ENCODE results near the gene CA12. TPM values are rescaled to one million over a fixed set of nuclear protein-coding genes. Genes with fewer than 3 reads are reported as not detected.

Gene CA12
- total and polyA plus RNA-seq, 5 donors = 0.33 to 1.2 (median 0.75) TPM

- Histone ChIP-seq H3K4me3 (ENCODE audit: low read length) (no peak overlapping the region), H3K27ac (ENCODE audit: low read length) (no peak overlapping the region), H3K27me3 (ENCODE audit: control insufficient read depth, insufficient read depth) (no peaks in the 10 kb centered on the region), H3K9me3 (ENCODE audit: control insufficient read depth, low read length) (no peaks in the 10 kb centered on the region), H3K4me1 (ENCODE audit: control insufficient read depth, insufficient read depth, low read length) (peaks cover 8% of the 10 kb centered on the region)
- WGBS = 97% methylated on average over 2 of the region's 2 CpGs
- ATAC-seq = no peak
- DNase-seq = no peak
- intact Hi-C loops (cut with DNase I) = no loop called here
Measured at GRCh38 chr15:63367390-63367789, 14.3 kb downstream of the CA12 start.

- 81% methylated on average over 2 of the region's 2 CpGs for WGBS
- DNase-seq = no peak
- no peaks in the 10 kb centered on the region for H3K9me3 ChIP-seq (ENCODE audit: control insufficient read depth, low read length)
- no peak for ATAC-seq
- H3K27ac ChIP-seq (ENCODE audit: low read length) = no peak overlapping the region
- no peak overlapping the region for H3K4me3 ChIP-seq (ENCODE audit: low read length)
- no peaks in the 10 kb centered on the region for H3K27me3 ChIP-seq (ENCODE audit: control insufficient read depth, insufficient read depth)
- peaks cover 10% of the 10 kb centered on the region for H3K4me1 ChIP-seq (ENCODE audit: control insufficient read depth, insufficient read depth, low read length)
- intact Hi-C loops (cut with DNase I) = no loop called here
Measured at GRCh38 chr15:63366451-63366850, 15.2 kb downstream of the CA12 start.

GRCh38 chr15:63365273-63365680 is 16.4 kb downstream of the CA12 start:
- H3K27ac ChIP-seq (ENCODE audit: low read length) = no peak overlapping the region
- DNase-seq (peak in 1 of 3 donors; percentile 26), ATAC-seq (no peak)
- peaks cover 10% of the 10 kb centered on the region for H3K4me1 ChIP-seq (ENCODE audit: control insufficient read depth, insufficient read depth, low read length)
- H3K4me3 ChIP-seq (ENCODE audit: low read length) = no peak overlapping the region
- intact Hi-C loops (cut with DNase I) = no loop called here
- H3K27me3 ChIP-seq (ENCODE audit: control insufficient read depth, insufficient read depth) = no peaks in the 10 kb centered on the region
- WGBS = 72% methylated on average over 5 of the region's 5 CpGs
- no peaks in the 10 kb centered on the region for H3K9me3 ChIP-seq (ENCODE audit: control insufficient read depth, low read length)

- Histone ChIP-seq H3K9me3 (ENCODE audit: control insufficient read depth, low read length) (no peaks in the 10 kb centered on the region), H3K4me1 (ENCODE audit: control insufficient read depth, insufficient read depth, low read length) (peaks cover 10% of the 10 kb centered on the region), H3K27me3 (ENCODE audit: control insufficient read depth, insufficient read depth) (no peaks in the 10 kb centered on the region), H3K4me3 (ENCODE audit: low read length) (no peak overlapping the region), H3K27ac (ENCODE audit: low read length) (peak overlapping the region; percentile 61)
- DNase-seq (peak in 1 of 3 donors; percentile 37), ATAC-seq (peak; percentile 25 to 62)
- intact Hi-C loops (cut with DNase I) = no loop called here
- WGBS = 79% methylated on average over 11 of the region's 11 CpGs
Measured at GRCh38 chr15:63364399-63365272, 17.0 kb downstream of the CA12 start.

- Histone ChIP-seq H3K27me3 (ENCODE audit: control insufficient read depth, insufficient read depth) (no peaks in the 10 kb centered on the region), H3K27ac (ENCODE audit: low read length) (no peak overlapping the region), H3K4me3 (ENCODE audit: low read length) (no peak overlapping the region), H3K9me3 (ENCODE audit: control insufficient read depth, low read length) (no peaks in the 10 kb centered on the region), H3K4me1 (ENCODE audit: control insufficient read depth, insufficient read depth, low read length) (peaks cover 10% of the 10 kb centered on the region)
- intact Hi-C loops (cut with DNase I) = no loop called here
- DNase-seq (no peak), ATAC-seq (no peak)
- WGBS = 71% methylated on average over 2 of the region's 2 CpGs
Measured at GRCh38 chr15:63363292-63363691, 18.4 kb downstream of the CA12 start.

- Histone ChIP-seq H3K4me1 (ENCODE audit: control insufficient read depth, insufficient read depth, low read length) (peaks cover 10% of the 10 kb centered on the region), H3K4me3 (ENCODE audit: low read length) (no peak overlapping the region), H3K27me3 (ENCODE audit: control insufficient read depth, insufficient read depth) (no peaks in the 10 kb centered on the region), H3K9me3 (ENCODE audit: control insufficient read depth, low read length) (no peaks in the 10 kb centered on the region), H3K27ac (ENCODE audit: low read length) (no peak overlapping the region)
- intact Hi-C loops (cut with DNase I) = no loop called here
- DNase-seq = no peak
- ATAC-seq = no peak
- WGBS = 83% methylated on average over 7 of the region's 7 CpGs
Measured at GRCh38 chr15:63362885-63363284, 18.8 kb downstream of the CA12 start.

GRCh38 chr15:63362196-63362595 is 19.4 kb downstream of the CA12 start:
- H3K9me3 ChIP-seq (ENCODE audit: control insufficient read depth, low read length) = no peaks in the 10 kb centered on the region
- peaks cover 10% of the 10 kb centered on the region for H3K4me1 ChIP-seq (ENCODE audit: control insufficient read depth, insufficient read depth, low read length)
- WGBS = 21% methylated on average over 3 of the region's 3 CpGs
- peak; percentile 75 to 82 for ATAC-seq
- no peaks in the 10 kb centered on the region for H3K27me3 ChIP-seq (ENCODE audit: control insufficient read depth, insufficient read depth)
- no peak overlapping the region for H3K4me3 ChIP-seq (ENCODE audit: low read length)
- intact Hi-C loops (cut with DNase I) = no loop called here
- DNase-seq = peak; percentile 70 to 83 (median 82)
- peak overlapping the region; percentile 30 for H3K27ac ChIP-seq (ENCODE audit: low read length)

- ATAC-seq (no peak), DNase-seq (no peak)
- Histone ChIP-seq H3K27ac (ENCODE audit: low read length) (no peak overlapping the region), H3K27me3 (ENCODE audit: control insufficient read depth, insufficient read depth) (no peaks in the 10 kb centered on the region), H3K9me3 (ENCODE audit: control insufficient read depth, low read length) (no peaks in the 10 kb centered on the region), H3K4me1 (ENCODE audit: control insufficient read depth, insufficient read depth, low read length) (peaks cover 10% of the 10 kb centered on the region), H3K4me3 (ENCODE audit: low read length) (no peak overlapping the region)
- WGBS = 82% methylated on average over 4 of the region's 4 CpGs
- intact Hi-C loops (cut with DNase I) = no loop called here
Measured at GRCh38 chr15:63360170-63360569, 21.5 kb downstream of the CA12 start.

- no peak for ATAC-seq
- Histone ChIP-seq H3K4me1 (ENCODE audit: control insufficient read depth, insufficient read depth, low read length) (peaks cover 10% of the 10 kb centered on the region), H3K9me3 (ENCODE audit: control insufficient read depth, low read length) (no peaks in the 10 kb centered on the region), H3K27ac (ENCODE audit: low read length) (no peak overlapping the region), H3K4me3 (ENCODE audit: low read length) (no peak overlapping the region), H3K27me3 (ENCODE audit: control insufficient read depth, insufficient read depth) (no peaks in the 10 kb centered on the region)
- DNase-seq = no peak
- intact Hi-C loops (cut with DNase I) = no loop called here
- WGBS = 85% methylated on average over 15 of the region's 15 CpGs
Measured at GRCh38 chr15:63358241-63359029, 23.2 kb downstream of the CA12 start.

GRCh38 chr15:63357731-63358130 is 23.9 kb downstream of the CA12 start:
- Histone ChIP-seq H3K4me1 (ENCODE audit: control insufficient read depth, insufficient read depth, low read length) (peaks cover 6% of the 10 kb centered on the region), H3K27me3 (ENCODE audit: control insufficient read depth, insufficient read depth) (no peaks in the 10 kb centered on the region), H3K27ac (ENCODE audit: low read length) (no peak overlapping the region), H3K9me3 (ENCODE audit: control insufficient read depth, low read length) (no peaks in the 10 kb centered on the region), H3K4me3 (ENCODE audit: low read length) (no peak overlapping the region)
- intact Hi-C loops (cut with DNase I) = no loop called here
- no peak for DNase-seq
- WGBS = 90% methylated on average over 3 of the region's 3 CpGs
- ATAC-seq = no peak

- ATAC-seq (no peak), DNase-seq (no peak)
- Histone ChIP-seq H3K4me1 (ENCODE audit: control insufficient read depth, insufficient read depth, low read length) (peaks cover 2% of the 10 kb centered on the region), H3K27me3 (ENCODE audit: control insufficient read depth, insufficient read depth) (no peaks in the 10 kb centered on the region), H3K9me3 (ENCODE audit: control insufficient read depth, low read length) (no peaks in the 10 kb centered on the region), H3K4me3 (ENCODE audit: low read length) (no peak overlapping the region), H3K27ac (ENCODE audit: low read length) (no peak overlapping the region)
- WGBS = 54% methylated on average over 4 of the region's 4 CpGs
- intact Hi-C loops (cut with DNase I) = no loop called here
Measured at GRCh38 chr15:63357061-63357460, 24.6 kb downstream of the CA12 start.

Measured in right cardiac atrium (tissue), 5 donors.